ENCODE measurements around the gene MPP3.

DNA sequence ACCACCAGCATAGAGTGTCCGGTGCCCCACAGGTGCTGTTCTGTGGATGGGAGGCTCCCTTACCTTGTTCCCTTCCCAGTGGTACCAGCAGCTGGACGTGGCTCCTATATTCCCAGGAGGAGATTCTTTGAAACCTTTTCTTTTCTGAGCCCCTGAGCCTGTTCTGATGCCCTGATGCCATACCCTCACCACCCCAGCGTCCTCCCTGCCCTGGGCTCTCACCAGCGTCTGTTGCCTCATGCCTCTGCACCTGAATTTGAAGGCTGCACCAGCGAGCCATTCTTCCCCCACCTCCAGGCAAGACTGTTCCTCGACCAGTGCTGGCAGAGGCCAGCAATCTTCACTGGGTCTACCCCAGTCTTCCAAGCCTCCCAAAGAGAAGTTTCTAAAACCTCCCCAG lies 74.9 kb downstream of the MPP3 start:
- TF ChIP-seq ATF1 (CRISPR knock-in tag; IDR thresholded peaks at IDR 0.05) = no peak
- TF ChIP-seq ATF1 (tag; IDR thresholded peaks at IDR 0.05) = no peak
- TF ChIP-seq, protein P1, sequence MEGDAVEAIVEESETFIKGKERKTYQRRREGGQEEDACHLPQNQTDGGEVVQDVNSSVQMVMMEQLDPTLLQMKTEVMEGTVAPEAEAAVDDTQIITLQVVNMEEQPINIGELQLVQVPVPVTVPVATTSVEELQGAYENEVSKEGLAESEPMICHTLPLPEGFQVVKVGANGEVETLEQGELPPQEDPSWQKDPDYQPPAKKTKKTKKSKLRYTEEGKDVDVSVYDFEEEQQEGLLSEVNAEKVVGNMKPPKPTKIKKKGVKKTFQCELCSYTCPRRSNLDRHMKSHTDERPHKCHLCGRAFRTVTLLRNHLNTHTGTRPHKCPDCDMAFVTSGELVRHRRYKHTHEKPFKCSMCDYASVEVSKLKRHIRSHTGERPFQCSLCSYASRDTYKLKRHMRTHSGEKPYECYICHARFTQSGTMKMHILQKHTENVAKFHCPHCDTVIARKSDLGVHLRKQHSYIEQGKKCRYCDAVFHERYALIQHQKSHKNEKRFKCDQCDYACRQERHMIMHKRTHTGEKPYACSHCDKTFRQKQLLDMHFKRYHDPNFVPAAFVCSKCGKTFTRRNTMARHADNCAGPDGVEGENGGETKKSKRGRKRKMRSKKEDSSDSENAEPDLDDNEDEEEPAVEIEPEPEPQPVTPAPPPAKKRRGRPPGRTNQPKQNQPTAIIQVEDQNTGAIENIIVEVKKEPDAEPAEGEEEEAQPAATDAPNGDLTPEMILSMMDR (IDR thresholded peaks at IDR 0.05 in 2 of 3, conservative IDR thresholded peaks at IDR 0.05 in 1 of 3; ENCODE audit: insufficient read depth in 2 of 3, low read depth in 1 of 3, low read length in 3 of 3) = no peak
- no peak for TF ChIP-seq CSDE1 (IDR thresholded peaks at IDR 0.05)
- TF ChIP-seq ZFP36 (IDR thresholded peaks at IDR 0.05; ENCODE audit: low read depth, low read length, partially characterized antibody) = no peak

All from K562 (cell line).